HEK293T (cell line): ENCODE data around the gene RPL21.
"Not testable (repeated sequence)": the region's sequence is repeated elsewhere in the genome, so short reads cannot be mapped to it uniquely, and the experiment has no call there.

Source experiments
- CTCF ChIA-PET: fragments of 350-600 bp; formaldehyde crosslinking; extraction: SDS; loops from one replicate; lab custom pipeline; 2021; ENCODE audit warnings: antibody characterized with exemption, inconsistent platforms; lab: Yijun Ruan, JAX
- POLR2A ChIA-PET: fragments of 350-600 bp; formaldehyde crosslinking; extraction: SDS; loops from one replicate; lab custom pipeline; 2020; ENCODE audit warnings: antibody characterized with exemption, inconsistent platforms; lab: Yijun Ruan, JAX
- DNase-seq: peaks from one replicate; pipeline ENCODE4 v3.0.0; 2012; ENCODE audit warnings: mixed read lengths; ENCODE audit errors: extremely low spot score
- ARNT ChIP-seq: fragments of 450-650 bp; IDR thresholded peaks from 2 replicates; pipeline ENCODE4 v1.6.1; 2017; ENCODE audit warnings: mild to moderate bottlenecking
- BHLHE40 ChIP-seq: fragments of 450-650 bp; IDR thresholded peaks from 2 replicates; pipeline ENCODE4 v1.6.1; 2016; ENCODE audit warnings: mild to moderate bottlenecking, moderate library complexity, borderline replicate concordance
- CTBP1 ChIP-seq: fragments of 450-650 bp; IDR thresholded peaks from 2 replicates; pipeline ENCODE4 v1.6.1; 2016; ENCODE audit warnings: borderline replicate concordance
- ELF4 ChIP-seq: fragments of 450-650 bp; IDR thresholded peaks from 2 replicates; pipeline ENCODE4 v1.6.1; 2017; ENCODE audit warnings: antibody characterized with exemption
- FOXA1 ChIP-seq: fragments of 450-650 bp; IDR thresholded peaks from 2 replicates; pipeline ENCODE4 v1.6.1; 2016; ENCODE audit warnings: mild to moderate bottlenecking
- FOXK2 ChIP-seq: fragments of 450-650 bp; IDR thresholded peaks from 2 replicates; pipeline ENCODE4 v1.6.1; 2016; ENCODE audit warnings: mild to moderate bottlenecking
- FOXM1 ChIP-seq: fragments of 450-650 bp; IDR thresholded peaks from 2 replicates; pipeline ENCODE4 v1.6.1; 2017; ENCODE audit warnings: mild to moderate bottlenecking, borderline replicate concordance
- HDGF ChIP-seq: fragments of 450-650 bp; IDR thresholded peaks from 2 replicates; pipeline ENCODE4 v1.6.1; 2017; ENCODE audit warnings: antibody characterized with exemption, borderline replicate concordance
- L3MBTL2 ChIP-seq: fragments of 450-650 bp; conservative IDR thresholded peaks from 2 replicates; pipeline ENCODE4 v1.6.1; 2016; ENCODE audit warnings: mild to moderate bottlenecking
- LEF1 ChIP-seq: fragments of 450-650 bp; IDR thresholded peaks from 2 replicates; pipeline ENCODE4 v1.6.1; 2017; ENCODE audit warnings: mild to moderate bottlenecking, borderline replicate concordance
- NFRKB ChIP-seq: fragments of 450-650 bp; IDR thresholded peaks from 2 replicates; pipeline ENCODE4 v1.6.1; 2016; ENCODE audit warnings: mild to moderate bottlenecking, moderate library complexity
- SP1 ChIP-seq: fragments of 450-650 bp; IDR thresholded peaks from 2 replicates; pipeline ENCODE4 v1.6.1; 2017
- SUZ12 ChIP-seq: fragments of 450-650 bp; IDR thresholded peaks from 2 replicates; pipeline ENCODE4 v1.6.1; 2016; ENCODE audit warnings: mild to moderate bottlenecking
- TARDBP ChIP-seq: fragments of 450-650 bp; IDR thresholded peaks from 2 replicates; pipeline ENCODE4 v1.6.1; 2016
- ZNF384 ChIP-seq: fragments of 450-650 bp; IDR thresholded peaks from 2 replicates; pipeline ENCODE4 v1.6.1; 2016
- TF ChIP-seq, protein P1 (sequence below): fragments of 450-650 bp; IDR thresholded peaks from 2 replicates; pipeline ENCODE4 v1.6.1; 2016

The RPL21 gene

DNA sequence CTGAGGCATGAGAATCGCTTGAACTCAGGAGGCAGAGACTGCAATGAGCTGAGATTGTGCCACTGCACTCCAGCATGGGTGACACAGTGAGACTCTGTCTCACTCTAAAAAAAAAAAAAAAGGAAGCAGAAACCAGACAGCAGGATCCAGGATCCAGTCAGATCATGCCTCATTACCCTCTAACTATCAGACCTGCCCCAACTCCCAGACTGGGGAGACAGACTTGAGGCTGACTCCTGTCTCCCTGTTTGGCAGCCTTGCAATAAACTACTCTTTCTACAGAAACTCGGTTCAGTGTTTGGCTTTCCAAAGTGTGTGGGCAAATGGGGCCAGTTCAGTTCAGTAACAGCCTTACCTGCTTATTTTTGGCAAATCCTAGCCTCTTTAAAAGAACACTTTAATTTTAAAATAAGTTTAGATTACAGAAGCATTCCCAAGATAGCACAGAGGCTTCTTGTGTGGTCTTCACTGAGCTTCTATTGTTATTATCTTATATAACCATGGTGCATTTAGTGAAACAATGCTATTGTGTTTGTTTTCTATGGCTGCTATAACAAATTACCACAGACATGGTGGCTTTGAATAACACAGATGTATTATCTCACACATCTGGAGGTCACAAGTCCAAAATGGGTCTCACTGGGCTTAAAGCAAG is 37.8 kb downstream of the RPL21 start:
- CTCF ChIA-PET = no interaction called here
- DNase-seq = no peak
- TF ChIP-seq FOXA1 (no peak), TARDBP (no peak), SP1 (no peak), NFRKB (no peak), SUZ12 (no peak), L3MBTL2 (no peak), HDGF (no peak), LEF1 (no peak), FOXK2 (no peak), CTBP1 (no peak), ZNF384 (no peak), ARNT (no peak)
- TF ChIP-seq, protein P1, sequence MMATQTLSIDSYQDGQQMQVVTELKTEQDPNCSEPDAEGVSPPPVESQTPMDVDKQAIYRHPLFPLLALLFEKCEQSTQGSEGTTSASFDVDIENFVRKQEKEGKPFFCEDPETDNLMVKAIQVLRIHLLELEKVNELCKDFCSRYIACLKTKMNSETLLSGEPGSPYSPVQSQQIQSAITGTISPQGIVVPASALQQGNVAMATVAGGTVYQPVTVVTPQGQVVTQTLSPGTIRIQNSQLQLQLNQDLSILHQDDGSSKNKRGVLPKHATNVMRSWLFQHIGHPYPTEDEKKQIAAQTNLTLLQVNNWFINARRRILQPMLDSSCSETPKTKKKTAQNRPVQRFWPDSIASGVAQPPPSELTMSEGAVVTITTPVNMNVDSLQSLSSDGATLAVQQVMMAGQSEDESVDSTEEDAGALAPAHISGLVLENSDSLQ = no peak
- POLR2A ChIA-PET = interaction anchor here (1.0 kb wide), 1 partner anchor 9 kb away, joined by 3 read pairs; no protein-coding TSS in a partner anchor

GRCh38 chr13:27290715-27291114 is 39.4 kb downstream of the RPL21 start:
- TF ChIP-seq, protein P1 = no peak
- TF ChIP-seq ARNT (no peak), BHLHE40 (no peak), LEF1 (no peak), SUZ12 (no peak)
- POLR2A ChIA-PET = no interaction called here
- CTCF ChIA-PET = no interaction called here
- DNase-seq = no peak

GRCh38 chr13:27291967-27292366 is 40.6 kb downstream of the RPL21 start:
- POLR2A ChIA-PET, CTCF ChIA-PET, DNase-seq: not testable (repeated sequence)

DNA sequence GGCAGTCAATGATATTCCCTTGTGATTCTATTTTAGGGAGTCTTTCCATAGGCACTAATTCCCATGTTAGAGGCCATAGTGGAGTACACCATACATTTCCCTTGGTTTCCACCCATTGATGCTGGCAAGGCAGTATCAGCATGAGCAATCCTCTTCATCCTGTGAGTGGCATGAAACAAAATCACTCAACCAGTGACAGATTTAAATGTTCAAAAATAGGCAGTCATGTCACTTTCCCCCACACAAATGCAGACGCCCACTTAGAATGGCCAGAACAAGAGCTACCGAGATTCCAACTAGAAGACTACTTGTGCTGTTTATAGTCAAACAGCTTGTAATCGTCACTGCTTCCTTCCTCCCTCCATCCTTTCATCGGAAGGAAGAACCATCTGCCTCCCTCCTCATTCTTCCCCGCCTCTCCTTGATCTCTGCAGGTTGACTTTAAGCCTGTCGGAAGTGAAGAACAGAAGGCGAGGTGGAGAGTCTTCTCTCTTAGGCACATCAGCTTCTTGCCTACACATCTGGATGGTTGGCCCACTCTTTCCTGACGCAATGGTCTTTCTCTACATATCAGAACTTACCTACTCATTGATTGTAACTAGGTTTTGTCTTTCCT is 41.8 kb downstream of the RPL21 start:
- no peak for TF ChIP-seq NFRKB
- DNase-seq = no peak
- CTCF ChIA-PET = no interaction called here
- POLR2A ChIA-PET = no interaction called here

DNA sequence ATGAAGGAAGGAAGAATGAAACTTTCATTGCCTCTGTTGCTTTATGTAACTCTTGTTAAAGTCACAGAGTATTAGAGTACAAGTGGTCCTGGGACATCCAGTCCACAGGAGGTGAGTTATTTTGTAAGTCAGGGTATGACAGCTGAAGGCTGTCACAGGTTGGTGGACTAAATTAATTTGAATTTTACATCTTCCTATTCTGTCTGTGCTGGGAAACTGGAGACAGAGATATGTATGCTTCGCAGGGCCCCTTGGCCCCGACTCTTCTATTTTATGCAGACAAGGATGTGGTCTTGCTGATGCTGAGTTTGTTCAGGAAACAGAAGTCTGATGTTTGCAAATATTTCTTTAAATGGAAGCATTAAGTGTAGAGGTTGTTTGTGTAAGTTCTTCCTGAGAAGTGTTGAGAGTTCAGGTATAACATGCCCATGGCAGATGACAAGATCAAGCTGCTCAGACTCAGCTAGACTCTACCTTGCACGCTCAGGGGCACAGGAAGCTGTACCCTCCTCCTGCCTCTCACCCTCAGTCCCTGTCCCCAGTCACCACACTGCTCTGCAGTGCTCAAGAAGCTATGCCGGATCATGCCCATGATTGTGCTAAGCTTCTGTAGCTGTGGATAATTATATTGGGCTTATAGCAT is 42.6 kb downstream of the RPL21 start:
- DNase-seq = no peak
- POLR2A ChIA-PET = no interaction called here
- CTCF ChIA-PET = no interaction called here
- no peak for TF ChIP-seq ZNF384
- no peak for TF ChIP-seq BHLHE40
- no peak for TF ChIP-seq CTBP1
- TF ChIP-seq FOXK2 = no peak
- TF ChIP-seq SP1 = no peak
- no peak for TF ChIP-seq FOXM1
- TF ChIP-seq HDGF = no peak
- TF ChIP-seq TARDBP = no peak
- TF ChIP-seq SUZ12 = no peak
- no peak for TF ChIP-seq ELF4

DNA sequence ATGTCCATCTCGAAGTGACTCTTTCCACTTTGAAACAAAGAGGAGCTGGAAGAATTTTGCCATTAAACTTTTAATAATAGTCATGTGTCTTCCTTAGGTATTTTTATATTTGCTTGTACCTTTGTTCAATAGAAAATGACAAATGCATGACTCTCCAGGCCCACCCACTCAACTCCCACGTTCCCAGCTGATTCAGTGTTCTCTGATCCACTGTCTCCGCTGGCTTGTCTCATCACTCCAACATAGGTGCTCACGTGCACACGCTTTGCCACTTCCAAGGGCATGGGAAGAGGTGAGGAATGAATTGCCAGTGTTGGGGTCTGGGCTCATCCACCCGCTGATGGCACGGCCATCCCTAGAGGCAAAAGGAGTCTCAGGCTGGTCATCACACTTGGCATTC is 43.7 kb downstream of the RPL21 start:
- CTCF ChIA-PET = no interaction called here
- DNase-seq = no peak
- TF ChIP-seq ARNT = no peak
- TF ChIP-seq, protein P1 = no peak
- TF ChIP-seq HDGF = no peak
- no peak for TF ChIP-seq L3MBTL2
- TF ChIP-seq ELF4 = no peak
- no peak for TF ChIP-seq SP1
- no peak for TF ChIP-seq FOXK2
- no peak for TF ChIP-seq LEF1
- no peak for TF ChIP-seq CTBP1
- no peak for TF ChIP-seq BHLHE40
- TF ChIP-seq FOXA1 = no peak
- no peak for TF ChIP-seq TARDBP
- TF ChIP-seq SUZ12 = no peak
- POLR2A ChIA-PET = no interaction called here

DNA sequence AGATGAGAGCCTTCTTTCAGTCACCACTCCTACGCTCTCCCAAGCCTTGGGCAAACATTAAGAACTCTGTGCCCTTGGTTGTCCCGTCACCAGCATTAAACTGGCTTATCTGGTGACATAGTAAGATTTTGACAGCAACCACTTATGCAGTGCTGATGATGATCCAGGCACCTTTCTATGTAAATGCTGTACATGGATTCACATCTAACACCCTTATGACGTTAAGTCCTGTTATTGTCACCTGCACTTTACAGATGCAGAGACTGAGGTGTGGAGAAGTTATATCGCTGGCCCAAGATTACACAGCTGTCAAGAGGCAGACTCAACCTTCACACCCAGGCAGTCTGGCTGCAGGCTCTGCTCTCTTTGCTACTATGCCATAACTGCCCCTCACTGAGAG is 44.3 kb downstream of the RPL21 start:
- DNase-seq = no peak
- ChIA-PET POLR2A (no interaction called here), CTCF (no interaction called here)
- TF ChIP-seq, protein P1 = no peak
- TF ChIP-seq TARDBP = no peak
- TF ChIP-seq SP1 = no peak
- no peak for TF ChIP-seq ZNF384
- no peak for TF ChIP-seq CTBP1
- TF ChIP-seq LEF1 = no peak
- TF ChIP-seq FOXK2 = no peak
- no peak for TF ChIP-seq HDGF
